Kidney capillary endothelial cell (primary cell): ENCODE results near the gene HPN.
"Not testable (repeated sequence)": the region's sequence is repeated elsewhere in the genome, so short reads cannot be mapped to it uniquely, and the experiment has no call there.

Source experiments
- DNase-seq: peaks from one replicate; pipeline ENCODE4 v3.0.0-alpha.2; 2018; ENCODE audit warnings: low spot score

HPN gene

DNA sequence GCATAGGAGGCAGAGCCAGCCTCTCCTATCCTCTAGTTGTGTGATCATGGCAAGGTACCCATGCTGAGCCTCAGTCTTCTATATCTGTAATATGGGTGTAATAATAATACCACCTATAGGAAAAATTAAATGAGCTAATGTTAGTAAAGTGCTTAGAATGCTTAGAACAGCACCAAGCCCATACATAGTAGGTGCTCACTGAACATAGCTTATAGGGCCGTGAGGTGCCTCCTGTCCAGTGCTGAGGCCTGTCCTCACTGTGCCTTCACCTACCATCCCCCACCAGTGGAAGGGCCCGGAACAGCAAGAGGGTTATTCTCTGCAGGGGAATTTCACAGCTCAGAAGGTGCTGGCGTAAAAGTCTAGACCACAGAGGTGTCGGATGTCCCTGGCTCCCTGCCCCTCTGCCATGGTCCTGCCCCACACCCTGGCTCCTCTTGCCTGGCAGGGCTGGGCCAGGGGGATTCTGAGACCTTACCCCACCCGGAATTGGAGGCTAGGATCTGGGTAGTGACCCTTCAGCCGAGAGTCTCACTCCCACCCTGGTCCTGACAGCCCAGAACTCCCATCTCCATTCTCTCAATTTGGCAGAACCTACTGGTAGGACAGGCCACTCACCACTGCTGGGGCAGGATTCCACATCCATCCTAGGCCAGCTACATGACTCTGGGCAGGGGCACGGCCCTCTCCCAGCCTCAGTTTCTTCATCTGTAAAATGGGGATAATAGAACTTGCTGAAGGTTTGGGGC, 13.5 kb upstream of the HPN start:
- no peak for DNase-seq

DNA sequence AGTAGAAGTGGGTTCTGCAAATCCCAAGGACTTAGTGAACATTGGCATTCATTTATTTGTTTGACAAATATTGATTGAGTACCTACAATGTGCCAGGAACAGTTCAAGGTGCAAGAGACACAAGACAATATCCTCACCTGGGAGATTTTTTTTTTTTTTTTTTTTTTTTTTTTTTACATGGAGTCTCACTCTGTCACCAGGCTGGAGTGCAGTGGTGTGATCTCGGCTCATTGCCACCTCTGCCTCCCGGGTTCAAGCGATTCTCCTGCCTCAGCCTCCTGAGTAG, 13.0 kb upstream of the HPN start:
- DNase-seq = not testable (repeated sequence)

DNA sequence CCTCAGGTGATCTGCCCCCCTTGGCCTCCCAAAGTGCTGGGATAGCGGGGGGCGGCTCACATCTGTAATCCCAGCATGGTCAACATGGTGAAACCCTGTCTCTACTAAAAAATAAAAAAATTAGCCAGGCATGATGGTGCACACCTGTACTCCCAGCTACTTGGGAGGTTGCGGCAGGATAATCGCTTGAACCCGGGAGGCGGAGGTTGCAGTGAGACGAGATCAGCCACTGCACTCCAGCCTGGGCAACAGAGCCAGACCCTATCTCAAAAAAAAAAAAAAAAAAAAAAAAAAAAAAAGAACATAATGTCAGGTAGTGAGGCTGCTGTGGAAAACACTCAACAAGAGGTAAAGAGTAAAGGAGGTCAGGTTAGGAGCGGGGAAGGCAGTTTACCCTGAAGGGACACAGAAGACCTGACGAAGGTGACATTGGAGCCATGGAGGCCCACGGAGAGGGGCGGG, 12.2 kb upstream of the HPN start:
- DNase-seq = not testable (repeated sequence)

DNA sequence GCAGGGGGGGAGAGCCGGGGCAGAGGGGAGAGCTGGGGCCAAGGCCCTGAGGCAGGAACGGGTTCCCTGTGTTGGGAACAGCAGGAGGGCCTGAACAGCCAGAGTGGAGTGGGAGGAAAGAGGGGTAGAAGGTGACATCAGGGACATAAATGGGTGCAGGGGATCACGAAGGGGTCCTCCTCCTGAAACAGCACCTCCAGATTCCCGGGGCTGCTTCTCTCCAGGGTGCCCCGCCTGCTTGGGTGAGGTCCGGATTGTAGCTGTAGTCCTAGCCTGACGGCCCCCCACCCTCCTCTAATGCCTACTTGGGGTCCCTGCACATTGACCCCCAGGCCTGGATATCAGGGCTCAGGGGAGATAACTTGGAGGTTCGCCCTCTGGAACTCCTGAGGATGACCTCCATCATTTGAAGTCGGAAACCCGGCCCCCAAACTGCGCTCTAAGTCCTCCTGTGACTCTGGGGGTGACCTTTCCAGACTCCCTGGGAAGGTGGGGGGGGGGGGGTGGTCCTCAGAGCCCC, 11.7 kb upstream of the HPN start:
- no peak for DNase-seq

DNA sequence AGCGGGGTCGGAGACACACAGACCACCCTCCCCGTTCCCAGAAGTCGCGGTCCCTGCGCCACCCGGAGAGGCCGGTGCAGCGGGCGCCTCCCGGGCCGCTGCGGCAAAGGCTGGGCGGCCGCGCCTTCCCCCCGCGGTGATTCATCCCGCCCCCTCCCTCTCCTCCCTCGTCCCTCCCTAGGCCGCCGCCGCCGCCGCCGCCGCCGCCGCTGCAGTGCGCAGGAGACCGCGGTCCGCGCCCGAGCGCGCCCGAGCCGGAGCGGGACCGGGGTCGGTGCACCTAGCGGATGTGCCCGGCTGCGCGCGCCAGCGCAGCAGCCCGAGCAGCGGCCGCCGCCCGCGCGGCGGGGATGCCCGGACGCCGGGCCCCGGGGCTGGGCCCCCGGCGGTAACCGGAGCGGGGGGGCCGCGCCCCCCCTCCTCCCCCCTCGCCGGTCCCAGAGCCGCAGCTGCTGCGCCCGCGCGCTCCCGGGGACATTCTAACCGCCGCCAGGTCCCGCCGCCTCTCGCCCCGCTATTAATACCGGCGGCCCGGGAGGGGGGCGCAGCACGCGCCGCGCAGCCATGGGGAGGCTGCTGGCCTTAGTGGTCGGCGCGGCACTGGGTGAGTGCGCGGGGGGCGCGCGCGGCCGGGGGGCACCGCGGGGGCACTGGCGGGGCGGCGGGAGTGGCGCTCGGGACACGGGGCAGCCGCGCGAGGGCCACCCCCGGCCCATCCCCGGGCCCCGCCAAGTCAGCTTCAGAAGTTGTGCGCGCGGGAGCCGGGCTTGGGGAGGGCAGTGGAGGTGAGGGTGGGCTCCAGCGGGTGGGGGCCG, 11.1 kb upstream of the HPN start, which contains the start of gene SCN1B:
Gene SCN1B, plus strand, starts transcription at position 214 of the 815 bp plus-strand sequence. Its CDS starts 351 bp downstream, at position 565.
- DNase-seq = peak; percentile 48

DNA sequence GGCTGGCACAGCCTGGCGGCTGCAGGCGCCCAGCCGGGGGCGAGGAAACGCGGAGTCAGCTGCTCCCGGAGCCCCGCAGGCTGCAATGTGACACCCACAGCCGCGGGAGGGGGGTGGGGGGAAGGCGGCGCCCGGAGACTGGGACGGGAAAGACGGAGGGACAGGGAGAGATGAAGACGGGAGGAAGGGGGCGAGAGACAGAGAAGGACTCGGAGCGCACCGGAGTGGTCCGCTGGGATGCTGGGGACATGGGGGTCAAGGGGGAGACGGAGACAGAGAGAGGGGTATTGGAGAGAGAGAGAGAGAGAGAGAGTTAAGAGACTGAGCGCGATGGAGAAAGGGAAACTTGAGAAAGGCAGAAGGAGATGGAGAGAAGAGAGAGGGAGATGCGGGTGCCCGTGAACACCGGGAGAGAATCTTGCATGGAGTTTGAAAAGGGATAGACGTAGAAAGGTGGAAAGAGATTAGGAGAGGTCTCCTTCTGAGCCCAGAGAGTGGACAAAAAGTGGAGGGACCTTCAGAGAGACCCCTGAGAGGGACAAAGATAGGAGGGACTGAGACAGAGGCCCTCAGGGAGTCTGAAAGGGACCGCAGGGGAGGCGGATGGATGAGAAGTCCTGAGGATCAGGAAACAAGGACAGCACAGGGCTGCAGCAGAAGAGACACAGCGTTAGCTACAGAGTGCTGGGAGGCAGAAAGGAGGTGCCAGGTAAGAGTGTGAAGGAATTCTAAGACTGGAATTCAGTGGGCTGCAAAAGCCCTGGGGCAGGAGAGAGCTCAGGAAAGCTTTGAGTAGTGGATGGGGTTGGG, 10.2 kb upstream of the HPN start:
- DNase-seq = no peak

DNA sequence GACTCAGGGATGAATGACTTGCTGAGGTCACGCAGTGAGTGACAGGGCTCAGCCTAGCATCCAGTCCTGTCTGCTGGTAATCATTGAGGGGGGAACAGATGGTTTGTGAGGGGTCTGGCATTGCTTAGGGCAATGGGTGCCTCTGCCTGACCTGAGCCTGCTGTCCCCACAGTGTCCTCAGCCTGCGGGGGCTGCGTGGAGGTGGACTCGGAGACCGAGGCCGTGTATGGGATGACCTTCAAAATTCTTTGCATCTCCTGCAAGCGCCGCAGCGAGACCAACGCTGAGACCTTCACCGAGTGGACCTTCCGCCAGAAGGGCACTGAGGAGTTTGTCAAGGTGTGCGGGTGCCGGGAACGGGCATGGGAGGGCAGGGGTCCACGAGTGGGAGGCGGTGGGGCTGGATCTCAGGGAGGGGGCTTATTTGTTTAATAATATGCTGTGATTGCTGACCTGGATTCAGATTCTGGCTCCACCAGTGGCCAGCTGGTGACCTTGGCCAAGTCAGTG, 9.1 kb upstream of the HPN start:
- DNase-seq = no peak

DNA sequence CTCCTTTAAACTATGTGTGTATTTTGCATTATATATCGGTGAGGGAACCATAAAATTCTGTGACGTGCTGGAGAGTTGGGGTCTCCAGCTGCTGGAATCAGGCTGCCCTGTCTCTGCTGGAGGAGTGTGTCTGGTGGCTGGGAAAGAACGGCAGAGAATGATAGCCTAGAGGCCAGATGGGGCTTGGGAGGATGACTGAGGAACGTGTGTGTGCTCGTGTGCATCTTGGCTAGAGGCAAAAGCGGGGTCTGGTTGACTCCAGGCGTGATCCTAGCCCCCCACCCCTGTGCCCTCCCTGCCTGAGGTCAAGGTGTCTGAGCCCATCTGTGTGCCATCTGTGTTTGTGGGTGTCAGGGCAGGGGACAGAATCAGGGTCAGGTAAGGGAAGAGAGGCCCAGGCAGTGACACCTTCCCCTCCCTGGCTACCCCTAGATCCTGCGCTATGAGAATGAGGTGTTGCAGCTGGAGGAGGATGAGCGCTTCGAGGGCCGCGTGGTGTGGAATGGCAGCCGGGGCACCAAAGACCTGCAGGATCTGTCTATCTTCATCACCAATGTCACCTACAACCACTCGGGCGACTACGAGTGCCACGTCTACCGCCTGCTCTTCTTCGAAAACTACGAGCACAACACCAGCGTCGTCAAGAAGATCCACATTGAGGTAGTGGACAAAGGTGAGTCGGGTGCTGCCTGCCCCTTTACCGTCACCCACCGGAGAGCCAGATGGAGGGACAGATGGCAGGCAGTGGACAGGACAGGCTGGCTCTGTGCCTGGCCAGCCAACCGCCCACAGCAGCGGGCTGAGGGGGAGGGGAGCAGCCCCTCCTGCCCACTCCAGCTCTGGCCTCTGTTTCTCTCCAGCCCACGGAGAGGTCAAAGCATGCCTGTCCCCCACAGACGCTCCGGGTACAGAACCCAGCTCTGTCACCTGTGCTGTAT, 8.2 kb upstream of the HPN start:
- no peak for DNase-seq

DNA sequence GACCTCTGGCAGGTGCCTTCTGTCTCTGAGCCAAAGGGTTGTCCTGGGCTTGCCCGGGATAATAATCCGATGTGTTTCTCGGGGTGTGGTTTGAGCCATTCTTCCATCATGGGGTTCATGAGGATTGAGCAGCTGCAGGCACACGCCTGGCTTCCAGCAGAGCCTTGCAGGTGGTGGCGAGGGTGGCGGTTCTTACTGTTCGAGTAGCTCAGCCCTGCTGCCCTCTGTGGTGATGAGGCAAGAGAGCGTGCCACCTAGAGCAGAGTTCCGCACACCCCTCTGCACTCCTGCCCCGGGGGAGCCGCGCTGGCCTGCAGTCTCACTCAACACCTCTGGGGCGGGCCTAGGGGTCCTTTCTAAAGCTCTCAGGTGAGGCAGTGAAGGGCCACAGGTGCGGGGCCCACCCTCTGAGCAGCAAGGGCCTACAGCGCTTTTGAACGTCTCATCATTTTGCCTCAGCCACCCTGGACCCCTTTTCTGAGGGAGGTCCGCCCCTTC, 7.5 kb upstream of the HPN start:
- DNase-seq = no peak

DNA sequence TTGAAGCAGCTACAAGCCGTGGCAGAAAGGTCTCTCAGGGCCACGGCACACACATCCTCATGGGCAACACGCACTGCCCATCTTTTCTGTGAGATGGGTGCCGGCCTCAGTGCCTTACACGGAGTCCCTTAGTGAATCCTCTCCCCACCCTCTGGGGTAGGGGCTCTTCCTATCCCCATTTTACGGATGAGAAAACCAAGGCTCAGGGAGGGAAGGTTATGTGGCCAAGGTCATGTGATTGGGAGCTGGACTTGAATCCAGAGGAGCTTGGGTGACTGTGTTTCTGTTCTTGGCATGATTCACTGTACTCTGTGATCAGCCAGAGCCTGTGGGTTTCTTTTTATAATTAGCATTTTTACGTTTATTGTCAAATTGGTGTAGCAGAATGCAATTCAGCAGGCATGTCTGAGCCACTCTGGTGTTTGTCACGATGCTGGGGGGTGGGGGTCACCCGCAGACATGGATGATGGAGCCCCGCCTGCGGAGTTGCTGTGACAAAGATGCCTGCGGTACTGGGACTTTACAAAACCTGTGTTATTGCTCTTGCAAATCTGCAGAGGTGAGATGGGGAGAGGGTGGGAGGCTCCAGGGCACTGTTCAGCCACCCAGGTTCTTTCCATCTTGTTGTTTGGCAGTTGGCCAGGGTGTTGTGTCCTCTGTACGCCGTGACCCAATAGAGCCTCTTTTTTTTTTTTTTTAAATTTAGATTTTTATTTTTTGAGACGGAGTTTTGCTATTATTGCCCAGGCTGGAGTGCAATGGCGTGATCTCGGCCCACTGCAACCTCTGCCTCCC, 6.7 kb upstream of the HPN start:
- no peak for DNase-seq

DNA sequence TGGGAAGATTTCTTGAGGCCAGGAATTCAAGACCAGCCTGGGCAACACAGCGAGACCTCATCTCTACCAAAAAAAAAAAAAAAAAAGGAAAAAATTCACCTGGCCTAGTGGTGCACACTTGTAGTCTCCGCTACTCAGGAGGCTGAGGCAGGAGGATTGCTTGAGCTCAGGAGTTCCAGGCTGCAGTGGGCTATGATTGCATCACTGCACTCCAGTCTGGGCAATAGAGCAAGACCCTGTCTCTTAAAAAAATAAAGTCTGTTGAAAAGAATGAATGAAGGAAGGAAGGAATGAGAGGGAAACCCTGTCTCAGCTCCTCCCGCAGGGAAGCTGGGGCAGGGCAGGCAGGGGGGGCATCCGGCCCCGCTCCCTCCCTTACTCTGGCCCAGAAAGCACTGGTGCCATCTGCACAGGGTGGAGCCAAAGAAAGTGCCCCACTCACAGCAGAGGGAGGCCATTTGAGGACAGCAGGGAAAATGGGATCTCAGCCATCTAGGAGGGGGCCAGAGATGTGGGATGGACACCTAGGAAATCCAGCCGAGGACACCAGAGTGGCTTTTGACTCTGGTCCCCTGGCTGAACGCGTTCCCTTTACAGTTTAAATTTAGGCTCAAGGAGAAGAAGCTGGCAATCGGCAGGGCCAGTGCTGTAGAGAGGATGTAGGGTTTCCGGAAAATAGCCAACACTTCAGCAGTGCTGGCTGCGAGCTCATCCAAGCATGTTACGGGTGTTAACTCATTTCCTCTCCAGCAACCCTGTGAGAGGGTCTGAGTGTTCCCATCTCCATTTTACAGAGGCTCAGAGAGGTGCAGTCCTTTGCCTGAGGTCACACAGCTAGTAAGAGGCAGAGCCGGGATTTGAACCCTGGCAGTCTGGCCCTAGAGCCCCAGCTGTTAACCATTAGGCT, 3.6 kb upstream of the HPN start:
- DNase-seq = peak; percentile 75

DNA sequence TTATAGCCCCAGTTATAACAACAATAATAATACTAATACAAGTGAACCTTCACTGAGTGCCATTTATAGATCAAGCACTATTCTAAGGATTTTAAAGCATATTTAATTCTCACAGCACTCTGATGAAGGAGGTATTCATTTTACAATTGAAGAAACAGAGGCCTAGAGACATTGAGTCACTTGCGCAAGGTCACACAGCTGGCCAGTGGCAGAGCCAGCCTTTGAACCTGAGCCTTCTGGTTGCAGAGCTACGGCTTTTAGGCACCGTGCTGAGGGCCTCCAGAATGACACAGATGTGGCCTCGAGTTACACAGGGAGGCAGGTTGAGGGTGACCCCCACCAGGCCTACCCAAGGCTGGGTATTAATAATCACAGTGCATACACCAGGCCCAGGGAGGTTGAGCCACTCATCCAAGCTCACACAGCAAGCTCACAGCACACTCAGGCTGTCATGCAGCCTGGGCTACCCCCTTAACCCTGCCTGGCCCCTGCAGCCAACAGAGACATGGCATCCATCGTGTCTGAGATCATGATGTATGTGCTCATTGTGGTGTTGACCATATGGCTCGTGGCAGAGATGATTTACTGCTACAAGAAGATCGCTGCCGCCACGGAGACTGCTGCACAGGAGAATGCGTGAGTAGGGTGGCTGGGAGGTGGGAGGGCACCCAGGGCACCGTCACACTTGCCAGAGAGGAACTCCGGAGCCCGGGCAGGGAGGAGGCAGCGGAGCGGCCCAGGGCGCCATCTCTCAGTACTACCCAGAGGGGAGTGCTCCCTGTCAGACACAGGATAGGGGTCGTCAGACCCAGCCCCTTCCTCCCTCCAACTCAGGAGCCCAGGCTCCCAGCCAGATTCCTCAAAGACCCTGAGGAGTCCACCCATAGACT, 2.7 kb upstream of the HPN start:
- peak; percentile 64 for DNase-seq

DNA sequence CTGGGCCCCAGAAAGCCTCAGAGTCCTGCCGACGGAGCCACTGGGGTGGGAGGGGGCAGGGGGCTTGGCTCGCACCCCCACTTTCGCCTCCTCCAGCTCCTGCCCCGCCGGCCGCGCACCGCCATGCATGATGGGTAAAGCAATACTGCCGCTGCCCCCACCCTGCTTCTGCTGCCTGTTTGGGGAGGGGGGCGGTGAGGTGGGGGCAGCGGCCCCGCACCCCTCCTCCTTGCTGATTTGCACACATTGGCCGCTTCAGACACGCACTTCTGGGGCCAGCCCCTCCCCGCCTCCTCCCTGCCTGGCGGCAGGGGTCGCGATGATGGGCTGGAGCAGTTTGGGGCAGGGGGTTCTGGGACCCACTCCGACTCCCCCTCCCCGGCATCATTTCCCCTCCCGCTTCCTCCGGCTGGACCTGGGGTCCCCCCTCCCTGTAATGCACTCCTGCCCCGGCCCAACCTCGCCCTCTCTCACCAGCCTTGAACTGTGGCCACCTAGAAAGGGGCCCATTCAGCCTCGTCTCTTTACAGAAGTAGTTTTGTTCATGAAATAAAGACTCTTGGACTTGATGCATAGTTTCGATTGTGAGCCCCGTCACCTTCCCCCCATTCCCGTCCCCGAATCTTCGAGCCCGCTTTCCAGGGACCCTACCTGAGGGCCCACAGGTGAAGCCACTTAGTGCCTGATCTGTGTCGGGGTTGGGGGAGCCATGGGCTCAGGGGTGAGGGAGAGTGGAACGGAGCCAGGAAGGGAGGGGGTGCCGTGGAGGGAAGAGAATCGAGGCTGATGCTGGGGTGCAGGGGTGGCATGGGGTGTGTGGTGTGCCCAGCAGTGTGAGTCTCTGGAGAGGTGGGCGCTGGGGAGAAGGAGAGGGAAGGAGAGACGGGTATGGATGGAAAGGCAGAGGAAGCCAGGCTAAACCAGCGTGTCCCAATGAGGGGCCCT, 1.4 kb upstream of the HPN start:
- no peak for DNase-seq

DNA sequence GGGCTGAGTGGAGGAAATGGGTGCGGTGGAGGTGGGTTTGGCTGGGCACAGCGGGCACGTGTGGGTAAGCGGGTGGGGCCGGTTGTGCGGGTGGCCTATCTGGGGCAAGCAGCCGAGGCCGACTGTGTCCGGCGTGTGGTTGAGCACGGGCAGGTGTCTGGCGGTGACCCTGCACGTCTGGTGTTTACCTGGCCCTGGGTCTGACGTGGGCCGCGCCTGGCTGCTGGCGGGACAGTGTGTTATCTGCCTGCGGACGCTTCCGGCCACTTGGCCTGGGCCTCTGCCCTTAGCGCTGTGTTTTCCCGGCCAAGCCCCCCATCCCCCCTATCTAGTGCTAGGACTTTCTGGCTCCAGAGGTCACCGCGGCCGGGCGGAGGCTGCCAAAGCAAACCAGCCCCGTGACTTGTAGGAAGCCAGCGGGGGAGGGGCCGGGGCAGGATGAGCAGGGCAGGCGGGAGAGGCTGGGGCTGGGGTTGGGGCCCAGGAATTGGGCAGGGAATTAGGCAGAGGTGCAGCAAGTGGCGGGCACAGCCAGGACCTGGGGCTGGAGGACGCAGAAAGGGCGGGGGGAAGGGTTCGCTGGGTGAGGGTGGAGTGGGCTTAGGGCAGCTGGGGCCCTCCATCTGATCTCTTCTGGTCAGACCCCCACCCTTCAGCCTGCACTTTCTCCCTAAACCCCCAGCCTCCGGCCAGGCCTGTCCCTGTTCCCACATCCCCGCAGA, 534 bp upstream of the HPN start:
- peak; percentile 46 for DNase-seq

DNA sequence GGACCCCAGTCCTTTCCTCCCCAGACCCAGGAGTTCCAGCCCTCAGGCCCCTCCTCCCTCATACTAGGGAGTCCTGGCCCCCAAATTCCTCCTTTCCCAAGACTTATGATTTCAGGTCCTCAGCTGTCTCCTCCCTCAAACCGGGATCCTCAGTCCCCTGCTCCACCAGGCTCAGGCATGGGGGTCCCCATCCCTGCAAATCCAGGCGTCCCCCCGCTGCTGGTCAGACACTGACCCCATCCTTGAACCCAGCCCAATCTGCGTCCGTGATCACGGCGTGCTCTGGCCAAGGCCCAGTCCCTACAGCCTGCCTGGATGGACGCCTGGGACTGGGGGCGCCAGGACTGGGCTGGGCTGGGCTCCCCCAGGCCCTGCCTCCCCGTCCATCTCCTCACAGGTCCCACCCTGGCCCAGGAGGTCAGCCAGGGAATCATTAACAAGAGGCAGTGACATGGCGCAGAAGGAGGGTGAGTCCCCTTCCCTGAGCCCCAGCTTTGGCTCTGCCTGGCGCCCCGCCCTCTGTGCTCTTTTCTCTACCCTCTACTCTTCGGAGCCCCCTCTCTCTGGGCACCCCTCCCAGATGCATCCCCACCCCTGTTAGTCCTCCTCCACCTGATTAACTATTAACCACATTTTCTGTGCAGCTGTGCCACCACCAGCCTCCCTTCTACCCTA, 672 bp downstream of the HPN start:
- no peak for DNase-seq
